Parathyroid adenoma (tissue), 2 donors: Measurements from ENCODE around the gene FGF11.

Experiments
- H2AFZ ChIP-seq: fragments of 300-600 bp; sonication (generic); one replicate; pipeline ENCODE4 v1.7.0; 2017; ENCODE audit warnings: antibody characterized with exemption, mild to moderate bottlenecking
- H3K27ac ChIP-seq: fragments of 300-600 bp; sonication (generic); one replicate; pipeline ENCODE4 v1.7.0; 2017
- H3K27me3 ChIP-seq: fragments of 300-600 bp; sonication (generic); one replicate; pipeline ENCODE4 v1.7.0; 2017; ENCODE audit warnings: low read length; ENCODE audit not compliant: control insufficient read depth, insufficient read depth
- H3K36me3 ChIP-seq: fragments of 300-600 bp; sonication (generic); one replicate; pipeline ENCODE4 v1.7.0; 2017; ENCODE audit warnings: low read length; ENCODE audit not compliant: control insufficient read depth, insufficient read depth
- H3K4me1 ChIP-seq: fragments of 300-600 bp; sonication (generic); one replicate; pipeline ENCODE4 v1.7.0; 2017; ENCODE audit warnings: control low read depth
- H3K4me2 ChIP-seq: fragments of 300-600 bp; sonication (generic); one replicate; pipeline ENCODE4 v1.7.0; 2017; ENCODE audit warnings: low read length
- H3K4me3 ChIP-seq: fragments of 300-600 bp; sonication (generic); one replicate; pipeline ENCODE4 v1.7.0; 2017; ENCODE audit warnings: low read depth, low read length
- H3K79me2 ChIP-seq: fragments of 300-600 bp; sonication (generic); one replicate; pipeline ENCODE4 v1.7.0; 2017; ENCODE audit warnings: control low read depth
- H3K9ac ChIP-seq: fragments of 300-600 bp; sonication (generic); one replicate; pipeline ENCODE4 v1.7.0; 2017; ENCODE audit warnings: mild to moderate bottlenecking
- H3K9me3 ChIP-seq: fragments of 300-600 bp; sonication (generic); one replicate; pipeline ENCODE4 v1.7.0; 2017; ENCODE audit warnings: low read length; ENCODE audit not compliant: control insufficient read depth
- TF ChIP-seq, protein P1 (sequence below): fragments of 300-600 bp; sonication (generic); IDR thresholded peaks from one replicate; pipeline ENCODE4 v1.7.0; 2017; ENCODE audit warnings: antibody characterized with exemption, mild to moderate bottlenecking
- donor health status: primary hyperparathyroidism.

Gene FGF11

DNA sequence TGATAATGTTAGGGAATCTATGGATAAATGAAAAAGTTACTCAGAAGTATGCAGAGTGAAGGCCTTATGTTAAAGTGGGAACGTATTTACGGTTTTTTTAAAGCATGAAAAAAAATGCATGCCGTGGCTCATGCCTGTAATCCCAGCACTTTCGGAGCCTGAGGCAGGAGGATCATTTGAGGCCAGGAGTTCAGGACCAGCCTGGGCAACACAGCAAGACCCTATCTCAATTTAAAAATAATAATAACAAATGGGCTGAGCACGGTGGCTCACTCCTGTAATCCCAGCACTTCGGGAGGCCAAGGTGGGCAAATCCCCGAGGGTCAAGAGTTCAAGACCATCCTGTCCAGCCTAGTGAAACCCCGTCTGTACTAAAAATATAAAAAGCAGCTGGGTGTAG is 50.8 kb downstream of the FGF11 start:
- H3K4me1 ChIP-seq: peaks cover 3% of the 10 kb centered on the region
- H3K4me3 ChIP-seq: no peak overlapping the region
- no peaks in the 10 kb centered on the region for H3K27me3 ChIP-seq
- no peak overlapping the region for H3K27ac ChIP-seq
- H3K4me2 ChIP-seq: no peak overlapping the region
- H3K9me3 ChIP-seq: no peaks in the 10 kb centered on the region
- peaks cover 54% of the 10 kb centered on the region for H3K79me2 ChIP-seq
- no peak overlapping the region for H2AFZ ChIP-seq
- TF ChIP-seq, protein P1, sequence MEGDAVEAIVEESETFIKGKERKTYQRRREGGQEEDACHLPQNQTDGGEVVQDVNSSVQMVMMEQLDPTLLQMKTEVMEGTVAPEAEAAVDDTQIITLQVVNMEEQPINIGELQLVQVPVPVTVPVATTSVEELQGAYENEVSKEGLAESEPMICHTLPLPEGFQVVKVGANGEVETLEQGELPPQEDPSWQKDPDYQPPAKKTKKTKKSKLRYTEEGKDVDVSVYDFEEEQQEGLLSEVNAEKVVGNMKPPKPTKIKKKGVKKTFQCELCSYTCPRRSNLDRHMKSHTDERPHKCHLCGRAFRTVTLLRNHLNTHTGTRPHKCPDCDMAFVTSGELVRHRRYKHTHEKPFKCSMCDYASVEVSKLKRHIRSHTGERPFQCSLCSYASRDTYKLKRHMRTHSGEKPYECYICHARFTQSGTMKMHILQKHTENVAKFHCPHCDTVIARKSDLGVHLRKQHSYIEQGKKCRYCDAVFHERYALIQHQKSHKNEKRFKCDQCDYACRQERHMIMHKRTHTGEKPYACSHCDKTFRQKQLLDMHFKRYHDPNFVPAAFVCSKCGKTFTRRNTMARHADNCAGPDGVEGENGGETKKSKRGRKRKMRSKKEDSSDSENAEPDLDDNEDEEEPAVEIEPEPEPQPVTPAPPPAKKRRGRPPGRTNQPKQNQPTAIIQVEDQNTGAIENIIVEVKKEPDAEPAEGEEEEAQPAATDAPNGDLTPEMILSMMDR: no peak
- no peaks in the 10 kb centered on the region for H3K36me3 ChIP-seq
- no peak overlapping the region for H3K9ac ChIP-seq

DNA sequence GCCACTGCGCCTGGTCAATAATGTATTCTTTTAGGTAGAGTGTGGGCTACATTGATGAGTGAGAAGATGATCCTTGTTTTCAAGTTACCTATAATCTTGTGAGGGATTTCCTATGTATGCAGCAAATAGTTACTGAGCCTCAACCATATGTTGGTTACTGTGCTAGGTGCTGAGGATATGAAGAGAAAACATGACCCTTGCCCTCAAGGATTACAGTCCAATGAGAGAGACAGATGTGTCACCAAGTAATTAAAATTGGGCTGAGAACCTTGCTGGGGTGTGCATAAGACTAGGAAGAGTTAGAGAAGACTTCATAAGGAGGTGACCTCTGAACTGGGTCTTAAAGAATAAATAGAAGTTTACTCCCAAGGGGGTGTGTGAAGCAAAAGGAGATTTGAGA is 52.3 kb downstream of the FGF11 start:
- no peak overlapping the region for H3K4me3 ChIP-seq
- no peak overlapping the region for H3K4me2 ChIP-seq
- no peak overlapping the region for H3K27ac ChIP-seq
- H3K27me3 ChIP-seq: no peaks in the 10 kb centered on the region
- no peaks in the 10 kb centered on the region for H3K4me1 ChIP-seq
- TF ChIP-seq, protein P1: no peak
- H3K79me2 ChIP-seq: peaks cover 46% of the 10 kb centered on the region
- H2AFZ ChIP-seq: no peak overlapping the region
- no peaks in the 10 kb centered on the region for H3K36me3 ChIP-seq
- no peak overlapping the region for H3K9ac ChIP-seq
- no peaks in the 10 kb centered on the region for H3K9me3 ChIP-seq

DNA sequence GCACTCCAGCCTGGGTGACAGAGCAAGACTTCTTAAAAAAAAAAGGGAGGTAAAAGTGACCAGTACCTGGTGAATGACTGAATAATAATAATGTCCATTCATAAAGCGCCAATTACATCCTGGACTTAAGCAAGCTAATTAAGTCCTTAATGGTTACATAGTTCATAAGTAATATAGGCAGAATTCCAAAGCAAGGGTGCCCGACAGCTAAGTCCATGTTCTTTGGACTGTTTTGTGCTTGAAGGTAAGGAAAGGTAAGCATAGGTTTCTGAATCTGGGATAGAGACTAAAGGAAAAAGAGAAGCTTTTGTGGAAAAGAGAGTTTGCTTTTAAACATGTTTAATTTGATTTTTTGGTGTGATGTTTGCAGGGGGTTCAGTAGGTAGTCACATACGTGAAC is 54.6 kb downstream of the FGF11 start:
- no peaks in the 10 kb centered on the region for H3K9me3 ChIP-seq
- H3K36me3 ChIP-seq: no peaks in the 10 kb centered on the region
- no peak overlapping the region for H3K27ac ChIP-seq
- no peak overlapping the region for H3K9ac ChIP-seq
- no peaks in the 10 kb centered on the region for H3K27me3 ChIP-seq
- no peaks in the 10 kb centered on the region for H3K4me1 ChIP-seq
- peaks cover 33% of the 10 kb centered on the region for H3K79me2 ChIP-seq
- no peak overlapping the region for H3K4me2 ChIP-seq
- no peak overlapping the region for H3K4me3 ChIP-seq
- H2AFZ ChIP-seq: no peak overlapping the region
- TF ChIP-seq, protein P1: no peak
